ENCODE results near the gene MMP24OS. TPM values are rescaled to one million over a fixed set of nuclear protein-coding genes. Genes with fewer than 3 reads are reported as not detected.

Gene MMP24OS
- total and polyA plus RNA-seq, 2 donors (not counting 3 experiments of a cell fraction or from before 2014, with no cell fraction given), result 35.1 to 55.6 TPM

DNA sequence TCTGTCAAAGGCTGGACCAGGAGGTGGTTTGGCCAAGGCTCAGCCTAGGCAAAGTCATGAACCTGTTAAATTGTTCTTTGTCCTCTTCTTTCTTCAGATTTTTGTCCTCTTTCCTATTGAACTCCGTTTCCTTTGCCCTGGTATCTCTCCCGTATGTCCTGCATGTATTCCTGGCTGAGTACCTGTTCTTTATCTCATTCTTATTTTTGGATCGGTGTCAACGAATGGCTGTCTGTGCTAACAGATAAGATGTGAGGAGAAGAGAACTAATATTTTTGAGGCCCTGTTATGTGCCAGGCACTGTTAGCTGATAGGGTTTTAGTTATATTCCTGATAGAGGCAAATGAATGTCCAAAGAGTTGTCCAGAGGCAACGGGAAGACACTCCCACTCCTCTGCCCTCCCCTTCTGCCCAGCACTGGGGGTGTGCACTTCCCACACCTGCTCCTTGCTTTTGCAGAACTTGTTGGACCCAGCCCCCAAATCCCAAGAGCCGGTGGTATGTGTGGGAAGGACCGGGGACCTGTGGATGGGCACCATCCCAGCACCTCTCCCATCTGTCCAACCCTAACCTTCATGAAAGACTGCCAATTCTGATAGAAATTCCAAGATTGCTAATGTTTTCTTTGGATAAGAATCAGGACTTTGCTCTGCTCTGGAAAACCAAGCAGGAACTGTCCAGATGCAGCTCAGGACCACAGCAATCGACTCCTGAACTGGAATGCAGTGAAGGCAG lies 20.6 kb downstream of the MMP24OS start:
- dilution Hi-C loops (cut with MboI; ENCODE audit: extremely low pct_ligation_motif_present, low sequenced_read_pairs) (loop anchor here (25.0 kb wide), 1 partner anchor 420 kb away; the partner anchor contains the start of gene NCOA6), intact Hi-C loops (cut with micrococcal nuclease) (no loop called here)
- H3K4me2 ChIP-seq (ENCODE audit: insufficient read depth, low read length), result no peak overlapping the region
- no peaks in the 10 kb centered on the region for H3K79me2 ChIP-seq (ENCODE audit: control insufficient read depth, insufficient read depth, low read length)
- H3K9me3 ChIP-seq (replicated peaks; ENCODE audit: control insufficient read depth, insufficient read depth, low read length), result no peaks in the 10 kb centered on the region
- CTCF ChIA-PET, result interaction anchor here (0.7 to 1.8 kb wide), 7 partner anchors 9 to 161 kb away, joined by 3 to 11 read pairs (median 5); no protein-coding TSS in a partner anchor
- H3K9me1 ChIP-seq (replicated peaks; ENCODE audit: control insufficient read depth, extremely low read depth, insufficient read depth, low read length), result no peaks in the 10 kb centered on the region
- peak; percentile 63 for DNase-seq (ENCODE audit: low read depth, low spot score)
- peaks cover 0 to 2% of the 10 kb centered on the region in 2 experiments for H3K27me3 ChIP-seq (ENCODE audit: control insufficient read depth in 2 of 2, insufficient read depth in 2 of 2, low read length in 2 of 2)
- TF ChIP-seq JUN (IDR thresholded peaks at IDR 0.05; ENCODE audit: borderline replicate concordance, insufficient read depth, insufficient read length, low read depth) (no peak), EZH2 (IDR thresholded peaks at IDR 0.05; ENCODE audit: borderline replicate concordance, low read depth, low read length, severe bottlenecking) (no peak), GATA2 (IDR thresholded peaks at IDR 0.05; ENCODE audit: insufficient read depth, insufficient read length, low read depth, low read length) (peak; percentile 76)
- TF ChIP-seq, protein P1, sequence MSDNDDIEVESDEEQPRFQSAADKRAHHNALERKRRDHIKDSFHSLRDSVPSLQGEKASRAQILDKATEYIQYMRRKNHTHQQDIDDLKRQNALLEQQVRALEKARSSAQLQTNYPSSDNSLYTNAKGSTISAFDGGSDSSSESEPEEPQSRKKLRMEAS (IDR thresholded peaks at IDR 0.05; ENCODE audit: insufficient read depth, insufficient read length), result no peak
- no peak overlapping the region for H3K4me3 ChIP-seq (replicated peaks in 1 of 3; ENCODE audit: insufficient read depth in 1 of 3, low read depth in 1 of 3, low read length in 3 of 3)
- no peak overlapping the region for H3K27ac ChIP-seq (ENCODE audit: insufficient read depth, low read depth, low read length)
- POLR2A ChIA-PET, result no interaction called here
- H3K9ac ChIP-seq (replicated peaks; ENCODE audit: extremely low read depth, insufficient read depth, low read length), result no peak overlapping the region
- no peaks in the 10 kb centered on the region for H3K36me3 ChIP-seq (ENCODE audit: control insufficient read depth in 2 of 2, extremely low read depth in 1 of 2, insufficient read depth in 2 of 2, low read length in 2 of 2)
- peaks cover 9% of the 10 kb centered on the region for H3K4me1 ChIP-seq (ENCODE audit: control insufficient read depth, extremely low read depth, insufficient read depth, low read length)
- no TSS peak for BruUV-seq (replicated peaks)
- H2AFZ ChIP-seq (ENCODE audit: low read depth, low read length), result no peak overlapping the region
- FAIRE-seq, result peak; percentile 85
- no peaks in the 10 kb centered on the region for H4K20me1 ChIP-seq (replicated peaks; ENCODE audit: control insufficient read depth, extremely low read depth, insufficient read depth, low read length)

DNA sequence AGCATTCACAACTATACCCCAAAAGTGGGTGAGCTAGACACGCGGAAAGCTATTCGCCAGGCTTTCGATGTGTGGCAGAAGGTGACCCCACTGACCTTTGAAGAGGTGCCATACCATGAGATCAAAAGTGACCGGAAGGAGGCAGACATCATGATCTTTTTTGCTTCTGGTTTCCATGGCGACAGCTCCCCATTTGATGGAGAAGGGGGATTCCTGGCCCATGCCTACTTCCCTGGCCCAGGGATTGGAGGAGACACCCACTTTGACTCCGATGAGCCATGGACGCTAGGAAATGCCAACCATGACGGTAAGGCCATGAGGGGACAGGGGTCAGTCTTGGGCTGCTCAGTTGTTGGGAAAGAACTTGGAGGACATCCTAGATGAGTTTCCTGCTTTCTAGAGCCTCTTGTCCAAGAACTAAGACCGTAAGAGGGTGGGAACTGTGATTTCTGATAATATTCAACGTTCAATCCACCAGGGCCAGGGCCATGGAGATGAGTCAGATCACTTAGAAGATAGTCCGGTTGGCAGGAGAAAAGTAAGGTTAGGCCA lies 23.4 kb downstream of the MMP24OS start:
- FAIRE-seq (no peak), DNase-seq (ENCODE audit: low read depth, low spot score) (no peak)
- Histone ChIP-seq H3K9ac (replicated peaks; ENCODE audit: extremely low read depth, insufficient read depth, low read length) (no peak overlapping the region), H2AFZ (ENCODE audit: low read depth, low read length) (no peak overlapping the region), H4K20me1 (replicated peaks; ENCODE audit: control insufficient read depth, extremely low read depth, insufficient read depth, low read length) (no peaks in the 10 kb centered on the region), H3K36me3 (ENCODE audit: control insufficient read depth in 2 of 2, extremely low read depth in 1 of 2, insufficient read depth in 2 of 2, low read length in 2 of 2) (no peaks in the 10 kb centered on the region), H3K4me1 (ENCODE audit: control insufficient read depth, extremely low read depth, insufficient read depth, low read length) (peaks cover 9% of the 10 kb centered on the region), H3K9me3 (replicated peaks; ENCODE audit: control insufficient read depth, insufficient read depth, low read length) (no peaks in the 10 kb centered on the region), H3K9me1 (replicated peaks; ENCODE audit: control insufficient read depth, extremely low read depth, insufficient read depth, low read length) (no peaks in the 10 kb centered on the region), H3K79me2 (ENCODE audit: control insufficient read depth, insufficient read depth, low read length) (no peaks in the 10 kb centered on the region), H3K27ac (ENCODE audit: insufficient read depth, low read depth, low read length) (no peak overlapping the region), H3K4me2 (ENCODE audit: insufficient read depth, low read length) (no peak overlapping the region), H3K4me3 (replicated peaks in 1 of 3; ENCODE audit: insufficient read depth in 1 of 3, low read depth in 1 of 3, low read length in 3 of 3) (no peak overlapping the region), H3K27me3 (ENCODE audit: control insufficient read depth in 2 of 2, insufficient read depth in 2 of 2, low read length in 2 of 2) (peaks cover 0 to 2% of the 10 kb centered on the region in 2 experiments)
- dilution Hi-C loops (cut with MboI; ENCODE audit: extremely low pct_ligation_motif_present, low sequenced_read_pairs) (loop anchor here (25.0 kb wide), 1 partner anchor 417 kb away; the partner anchor contains the start of gene NCOA6), intact Hi-C loops (cut with micrococcal nuclease) (no loop called here)
- ChIA-PET POLR2A (no interaction called here), CTCF (interaction anchor here (1.5 kb wide), 1 partner anchor 158 kb away, joined by 5 read pairs; no protein-coding TSS in a partner anchor)
- no TSS peak for BruUV-seq (replicated peaks)
- TF ChIP-seq MYC (IDR thresholded peaks at IDR 0.05; ENCODE audit: low read depth, low read length), result no peak
- no peak for TF ChIP-seq GATA2 (IDR thresholded peaks at IDR 0.05; ENCODE audit: insufficient read depth, insufficient read length, low read depth, low read length)
- TF ChIP-seq POLR2A (IDR thresholded peaks at IDR 0.05; ENCODE audit: low read depth, low read length), result no peak
- TF ChIP-seq EZH2 (IDR thresholded peaks at IDR 0.05; ENCODE audit: borderline replicate concordance, low read depth, low read length, severe bottlenecking), result no peak
